H1 (cell line): ENCODE data around the gene DMPK. TPM values are rescaled to one million over a fixed set of nuclear protein-coding genes. Genes with fewer than 3 reads are reported as not detected.

Experiments used
- CTCF ChIA-PET: fragments of 300-600 bp; sonication (Branson Sonifier 250); formaldehyde crosslinking; loops from one replicate; lab custom pipeline; 2021; ENCODE audit not compliant: partially characterized antibody; lab: Charles Lee
- POLR2A ChIA-PET: fragments of 300-600 bp; sonication (Branson Sonifier 250); formaldehyde crosslinking; loops from one replicate; lab custom pipeline; 2021; ENCODE audit warnings: inconsistent platforms; ENCODE audit not compliant: partially characterized antibody; lab: Charles Lee
- DNase-seq, 2 experiments: peaks; one replicate each; pipeline versions ENCODE4 v3.0.0 to v3.0.0-alpha.2; 2010 to 2022; ENCODE audit warnings: low spot score in 2 of 2, low read depth in 1 of 2, mixed read lengths in 1 of 2
- FAIRE-seq: peaks from 2 replicates; lab custom pipeline; 2011; peaks lifted over from hg19 to GRCh38; lab: Jason Lieb, UNC
- H2AFZ ChIP-seq: 2 replicates; pipeline ENCODE4 v1.8.1; 2012; ENCODE audit warnings: low read length, inconsistent platforms
- H2AK5ac ChIP-seq: 2 replicates; pipeline ENCODE4 v1.6.1; 2013; ENCODE audit warnings: low read depth, low read length
- H2BK120ac ChIP-seq: replicated peaks from 2 replicates; pipeline ENCODE3; 2013; ENCODE audit warnings: low read depth, low read length, inconsistent platforms
- H2BK12ac ChIP-seq: 2 replicates; pipeline ENCODE4 v1.6.1; 2013; ENCODE audit warnings: low read depth, low read length
- H2BK15ac ChIP-seq: 2 replicates; pipeline ENCODE4 v1.6.1; 2013; ENCODE audit warnings: low read length
- H2BK20ac ChIP-seq: 2 replicates; pipeline ENCODE4 v1.6.1; 2013; ENCODE audit warnings: low read length
- H2BK5ac ChIP-seq: 2 replicates; pipeline ENCODE4 v1.6.1; 2013; ENCODE audit warnings: low read depth, low read length
- H3K14ac ChIP-seq: 2 replicates; pipeline ENCODE4 v1.6.1; 2013; ENCODE audit warnings: inconsistent platforms; ENCODE audit not compliant: insufficient read length
- H3K18ac ChIP-seq: 2 replicates; pipeline ENCODE4 v1.6.1; 2013; ENCODE audit warnings: low read length; ENCODE audit errors: extremely low read depth
- H3K23ac ChIP-seq: 2 replicates; pipeline ENCODE4 v1.6.1; 2013; ENCODE audit warnings: inconsistent platforms; ENCODE audit not compliant: insufficient read length
- H3K23me2 ChIP-seq: 2 replicates; pipeline ENCODE4 v1.6.1; 2013; ENCODE audit warnings: low read depth, low read length
- H3K27ac ChIP-seq: 2 replicates; pipeline ENCODE4 v1.6.1; 2011; ENCODE audit warnings: low read depth, low read length, inconsistent platforms
- H3K27me3 ChIP-seq, 4 experiments: replicated peaks in 1 of 4; 1 replicate in 1 of 4; 2 replicates in 3 of 4; pipeline versions ENCODE4 v1.6.1 to v1.8.1; 2011 to 2013; ENCODE audit warnings: low read length in 3 of 4, mild to moderate bottlenecking in 3 of 4, inconsistent platforms in 2 of 4, mixed read lengths in 2 of 4, moderate library complexity in 1 of 4; ENCODE audit not compliant: control insufficient read depth in 3 of 4, insufficient read depth in 3 of 4; ENCODE audit errors: extremely low read depth in 1 of 4
- H3K36me3 ChIP-seq, 4 experiments: 2 replicates each; pipeline versions ENCODE4 v1.6.1 to v1.8.1; 2011 to 2013; ENCODE audit warnings: mild to moderate bottlenecking in 4 of 4, low read length in 3 of 4, moderate library complexity in 2 of 4, control low read depth in 1 of 4, inconsistent platforms in 1 of 4; ENCODE audit not compliant: insufficient read depth in 4 of 4, control insufficient read depth in 2 of 4
- H3K4ac ChIP-seq: replicated peaks from 2 replicates; pipeline ENCODE3; 2013; ENCODE audit warnings: low read length, low read depth, mixed read lengths, inconsistent platforms; ENCODE audit not compliant: insufficient read length
- H3K4me1 ChIP-seq, 4 experiments: replicated peaks in 1 of 4; 1 replicate in 1 of 4; 2 replicates in 3 of 4; pipeline versions ENCODE4 v1.6.1 to v1.8.1; 2011 to 2013; ENCODE audit warnings: low read length in 3 of 4, inconsistent platforms in 2 of 4, mixed read lengths in 1 of 4; ENCODE audit not compliant: insufficient read depth in 4 of 4, control insufficient read depth in 3 of 4
- H3K4me2 ChIP-seq, 2 experiments: 2 replicates each; pipeline versions ENCODE4 v1.6.1 to v1.8.1; 2011 to 2013; ENCODE audit warnings: low read depth in 2 of 2, low read length in 2 of 2, control low read depth in 1 of 2, inconsistent platforms in 1 of 2, mild to moderate bottlenecking in 1 of 2; ENCODE audit not compliant: insufficient read depth in 1 of 2
- H3K4me3 ChIP-seq, 4 experiments: fragments of 200-600, 300-600 bp in 1 of 4; sonication (generic), shearing (Covaris generic), sonication (Bioruptor Twin) in 1 of 4; 2 replicates each; pipeline versions ENCODE4 v1.5.1 to v1.8.1; 2011 to 2016; ENCODE audit warnings: low read length in 4 of 4, low read depth in 3 of 4, control low read depth in 2 of 4, inconsistent platforms in 2 of 4, mild to moderate bottlenecking in 2 of 4, mixed read lengths in 1 of 4, moderate library complexity in 1 of 4; ENCODE audit not compliant: insufficient read depth in 2 of 4; ENCODE audit errors: extremely low read depth in 1 of 4
- H3K56ac ChIP-seq: replicated peaks from 2 replicates; pipeline ENCODE3; 2013; ENCODE audit warnings: low read depth, mild to moderate bottlenecking, mixed read lengths, low read length, inconsistent platforms; ENCODE audit not compliant: insufficient read length
- H3K79me1 ChIP-seq: 2 replicates; pipeline ENCODE4 v1.6.1; 2013; ENCODE audit warnings: low read depth, low read length, control low read depth
- H3K79me2 ChIP-seq, 2 experiments: 2 replicates each; pipeline versions ENCODE4 v1.6.1 to v1.8.1; 2012 to 2013; ENCODE audit warnings: low read length in 2 of 2, mild to moderate bottlenecking in 2 of 2, inconsistent platforms in 1 of 2; ENCODE audit not compliant: insufficient read depth in 2 of 2, control insufficient read depth in 1 of 2
- H3K9ac ChIP-seq, 4 experiments: replicated peaks in 1 of 4; 1 replicate in 1 of 4; 2 replicates in 3 of 4; pipeline versions ENCODE4 v1.6.1 to v1.8.1; 2011 to 2013; ENCODE audit warnings: low read depth in 3 of 4, low read length in 3 of 4, control low read depth in 2 of 4, mild to moderate bottlenecking in 2 of 4, moderate library complexity in 2 of 4, inconsistent platforms in 1 of 4; ENCODE audit errors: extremely low read depth in 1 of 4
- H3K9me3 ChIP-seq, 2 experiments: 2 replicates each; pipeline versions ENCODE4 v1.6.1 to v1.8.1; 2012 to 2013; ENCODE audit warnings: mild to moderate bottlenecking in 2 of 2, moderate library complexity in 2 of 2, control low read depth in 1 of 2, inconsistent platforms in 1 of 2, low read depth in 1 of 2, low read length in 1 of 2, mixed read lengths in 1 of 2; ENCODE audit not compliant: insufficient read depth in 2 of 2
- H4K20me1 ChIP-seq, 2 experiments: replicated peaks in 1 of 2; 2 replicates each; pipeline versions ENCODE3 to v1.8.1; 2011 to 2013; ENCODE audit warnings: inconsistent platforms in 2 of 2, low read length in 2 of 2, mild to moderate bottlenecking in 1 of 2; ENCODE audit not compliant: insufficient read depth in 2 of 2, control insufficient read depth in 1 of 2
- H4K5ac ChIP-seq: 2 replicates; pipeline ENCODE4 v1.6.1; 2013; ENCODE audit warnings: low read length, low read depth, mixed read lengths, inconsistent platforms; ENCODE audit not compliant: insufficient read length
- H4K8ac ChIP-seq: 2 replicates; pipeline ENCODE4 v1.8.0; 2013; ENCODE audit warnings: mild to moderate bottlenecking, moderate library complexity, low read length, inconsistent platforms; ENCODE audit not compliant: insufficient read depth; ENCODE audit errors: extremely low read depth
- H4K91ac ChIP-seq: replicated peaks from 2 replicates; pipeline ENCODE3; 2013; ENCODE audit warnings: low read length, mixed read lengths, inconsistent platforms; ENCODE audit not compliant: insufficient read length
- BCL11A ChIP-seq, 2 experiments: IDR thresholded peaks; one replicate each; pipeline ENCODE4 v1.6.1; 2011; ENCODE audit warnings: low read depth in 2 of 2, low read length in 2 of 2, mild to moderate bottlenecking in 2 of 2
- CBX8 ChIP-seq: fragments of 300-800, 300-1000 bp; sonication (generic); IDR thresholded peaks from 2 replicates; pipeline ENCODE4 v1.7.1; 2016; ENCODE audit warnings: low read depth, low read length, borderline replicate concordance
- CHD1 ChIP-seq: IDR thresholded peaks from 2 replicates; pipeline ENCODE4 v1.6.1; 2012; ENCODE audit warnings: low read depth, low read length, improper control_type of control experiment
- EGR1 ChIP-seq: IDR thresholded peaks from 2 replicates; pipeline ENCODE4 v1.6.1; 2011; ENCODE audit warnings: low read depth, low read length, borderline replicate concordance
- KDM4A ChIP-seq: IDR thresholded peaks from one replicate; pipeline ENCODE4 v1.7.1; 2012; ENCODE audit warnings: low read depth, mild to moderate bottlenecking, moderate library complexity, low read length, inconsistent platforms; ENCODE audit not compliant: severe bottlenecking
- MAX ChIP-seq: IDR thresholded peaks from 2 replicates; pipeline ENCODE4 v1.6.1; 2012; ENCODE audit warnings: inconsistent platforms
- SIX5 ChIP-seq: IDR thresholded peaks from 2 replicates; pipeline ENCODE4 v1.6.1; 2011; ENCODE audit warnings: mild to moderate bottlenecking, low read depth, low read length
- SP1 ChIP-seq: IDR thresholded peaks from 2 replicates; pipeline ENCODE4 v1.6.1; 2011; ENCODE audit warnings: low read depth, low read length
- TBP ChIP-seq: IDR thresholded peaks from 2 replicates; pipeline ENCODE4 v1.6.1; 2011; ENCODE audit warnings: low read depth, low read length, improper control_type of control experiment
- TEAD4 ChIP-seq: IDR thresholded peaks from 2 replicates; pipeline ENCODE4 v1.6.1; 2012; ENCODE audit warnings: low read depth, low read length, inconsistent platforms, mixed read lengths
- YY1 ChIP-seq: IDR thresholded peaks from 2 replicates; pipeline ENCODE4 v1.6.1; 2011; ENCODE audit warnings: low read depth, mild to moderate bottlenecking, low read length
- WGBS, 2 experiments: shearing (Covaris generic) in 1 of 2; methylation state at CpG; one replicate each; pipeline versions ENCODE4 v1.1.6 to v1.1.7; 2013 to 2015; ENCODE audit warnings: low lambda C conversion rate in 2 of 2, mixed read lengths in 2 of 2, inconsistent platforms in 1 of 2, low coverage in 1 of 2, missing lambda C conversion rate in 1 of 2; ENCODE audit not compliant: insufficient replicate concordance in 2 of 2, insufficient coverage in 1 of 2, insufficient read length in 1 of 2; ENCODE audit errors: extremely low coverage in 1 of 2, missing lambda C conversion rate in 1 of 2; 5-methylcytosine and 5-hydroxymethylcytosine counted together
- polyA plus RNA-seq, 7 experiments: library from polyadenylated mRNA; depleted of rRNA in 3 of 7; stranded (reverse) in 5 of 7; unstranded in 2 of 7; fragments of >200 nt in 5 of 7; fragments of 200-250 nt in 2 of 7; gene quantifications; 1 replicate in 5 of 7; 2 replicates in 1 of 7; 4 replicates in 1 of 7; pipeline versions ENCODE4 v1.2.1 to v1.2.3, GENCODE V29; 2011 to 2013; ENCODE audit warnings: missing spikeins in 2 of 7, mixed read lengths in 2 of 7
- total RNA-seq: library from RNA; stranded (reverse); fragmentation: NEBNext Ultra II Directional; extraction: Animal tissue kit (Norgen Biotek cat#: 25700); gene quantifications from 2 replicates; pipeline ENCODE4 v1.2.1, GENCODE V29; 2021

DMPK gene
- total and polyA plus RNA-seq, 2 of the 8 experiments (the other 6 are each of a cell fraction or from before 2014, with no cell fraction given), result 13.7 to 27.4 TPM

- no peak overlapping the region for H2AK5ac ChIP-seq
- H3K56ac ChIP-seq, result peak overlapping the region; percentile 78
- H2BK20ac ChIP-seq, result no peak overlapping the region
- H2BK120ac ChIP-seq, result no peak overlapping the region
- H2AFZ ChIP-seq, result no peak overlapping the region
- FAIRE-seq (no peak), DNase-seq (peak; percentile 67 to 87)
- H3K79me2 ChIP-seq, result no peaks in the 10 kb centered on the region
- H3K27me3 ChIP-seq, result no peaks in the 10 kb centered on the region
- peak overlapping the region; percentile 86; the same call in 1 of the 2 replicates for H3K27ac ChIP-seq
- peak overlapping the region; percentile 12 for H3K4ac ChIP-seq
- peaks cover 0 to 23% (median 20%) of the 10 kb centered on the region in 4 experiments; a peak in 6 of 7 replicates for H3K4me1 ChIP-seq
- H3K36me3 ChIP-seq, result peaks cover 0 to 7% (median 1%) of the 10 kb centered on the region in 4 experiments; a peak in 5 of 8 replicates
- 1% methylated on average over 17 of the region's 44 CpGs; no CpG with 5 or more reads in 1 of the 2 experiments for WGBS, 2 experiments
- H3K23me2 ChIP-seq, result peaks cover 16% of the 10 kb centered on the region
- peak overlapping the region; percentile 52 to 68 (median 56) for H3K4me3 ChIP-seq
- H3K9me3 ChIP-seq, result no peaks in the 10 kb centered on the region
- H3K18ac ChIP-seq, result peak overlapping the region; percentile 78
- peak overlapping the region; percentile 45 for H4K91ac ChIP-seq
- no peak overlapping the region for H2BK15ac ChIP-seq
- peak overlapping the region in 3 of 4 experiments; percentile 70 to 85 (median 78); a peak in 6 of 7 replicates for H3K9ac ChIP-seq
- no peak overlapping the region for H2BK12ac ChIP-seq
- peaks cover 0 to under 1% of the 10 kb centered on the region in 2 experiments for H4K20me1 ChIP-seq
- ChIA-PET CTCF (interaction anchor here (0.6 to 8.8 kb wide), 17 partner anchors 12 to 847 kb away, joined by 3 to 107 read pairs (median 6); partner anchors contain the start of gene SIX5), POLR2A (interaction anchor here (0.6 to 12.6 kb wide), 13 partner anchors 10 to 70 kb away, joined by 3 to 175 read pairs (median 7); partner anchors contain the start of genes DMWD, FOXA3, SIX5 and SYMPK)
- H3K4me2 ChIP-seq, result peak overlapping the region; percentile 85 to 88
- peak overlapping the region; percentile 75; the same call in 1 of the 2 replicates for H4K8ac ChIP-seq
- peak overlapping the region; percentile 64; the same call in 1 of the 2 replicates for H2BK5ac ChIP-seq
- no peaks in the 10 kb centered on the region; the same call in 1 of the 2 replicates for H3K79me1 ChIP-seq
- peak overlapping the region; percentile 52 for H4K5ac ChIP-seq
- no peak overlapping the region for H3K23ac ChIP-seq
- H3K14ac ChIP-seq, result no peak overlapping the region
- TF ChIP-seq SIX5 (no peak), SP1 (0 out of 2 replicates have a peak, but pooled peaks have one; percentile 24), CHD1 (no peak), TEAD4 (no peak), YY1 (peak; percentile 76), KDM4A (no peak), TBP (peak; percentile 64; the same call in 1 of the 2 replicates), BCL11A (IDR thresholded peaks at IDR 0.05; ENCODE audit: low read depth in 2 of 2, low read length in 2 of 2) (no peak), EGR1 (peak; percentile 45; the same call in 1 of the 2 replicates), CBX8 (no peak), MAX (peak; percentile 36; the same call in 1 of the 2 replicates)
These were observed 33.4 kb upstream of the DMPK start for GRCh38 chr19:45815481-45816216.
